ENCODE measurements around the gene CCN6. TPM values are rescaled to one million over a fixed set of nuclear protein-coding genes. Genes with fewer than 3 reads are reported as not detected.

The CCN6 gene
- total and polyA plus RNA-seq, 3 donors from 2014 or later = 0.99 to 6.8 (median 3.5) TPM

DNA sequence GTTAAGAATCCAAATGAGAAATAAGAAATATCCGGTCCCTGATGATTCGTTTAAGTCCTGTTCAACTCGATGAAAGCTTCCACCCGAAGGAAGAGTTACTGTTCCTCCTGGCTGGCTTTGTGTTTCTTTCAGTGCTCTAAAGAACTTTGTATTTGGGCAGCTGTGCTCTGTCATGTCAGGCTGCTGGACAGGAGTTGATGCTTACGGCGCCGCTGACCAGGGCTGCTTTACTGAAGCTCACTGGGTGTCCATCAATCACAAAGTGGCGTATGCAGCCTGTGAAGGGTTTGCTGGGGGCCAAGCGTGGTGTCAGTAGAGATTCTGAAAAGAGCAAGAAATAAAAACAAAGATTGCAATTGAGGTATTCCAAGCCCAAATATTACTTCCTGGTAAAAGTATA lies 55.4 kb downstream of the CCN6 start:
- no peak for TF ChIP-seq POLR2A (IDR thresholded peaks at IDR 0.05)
- TF ChIP-seq, protein P1, sequence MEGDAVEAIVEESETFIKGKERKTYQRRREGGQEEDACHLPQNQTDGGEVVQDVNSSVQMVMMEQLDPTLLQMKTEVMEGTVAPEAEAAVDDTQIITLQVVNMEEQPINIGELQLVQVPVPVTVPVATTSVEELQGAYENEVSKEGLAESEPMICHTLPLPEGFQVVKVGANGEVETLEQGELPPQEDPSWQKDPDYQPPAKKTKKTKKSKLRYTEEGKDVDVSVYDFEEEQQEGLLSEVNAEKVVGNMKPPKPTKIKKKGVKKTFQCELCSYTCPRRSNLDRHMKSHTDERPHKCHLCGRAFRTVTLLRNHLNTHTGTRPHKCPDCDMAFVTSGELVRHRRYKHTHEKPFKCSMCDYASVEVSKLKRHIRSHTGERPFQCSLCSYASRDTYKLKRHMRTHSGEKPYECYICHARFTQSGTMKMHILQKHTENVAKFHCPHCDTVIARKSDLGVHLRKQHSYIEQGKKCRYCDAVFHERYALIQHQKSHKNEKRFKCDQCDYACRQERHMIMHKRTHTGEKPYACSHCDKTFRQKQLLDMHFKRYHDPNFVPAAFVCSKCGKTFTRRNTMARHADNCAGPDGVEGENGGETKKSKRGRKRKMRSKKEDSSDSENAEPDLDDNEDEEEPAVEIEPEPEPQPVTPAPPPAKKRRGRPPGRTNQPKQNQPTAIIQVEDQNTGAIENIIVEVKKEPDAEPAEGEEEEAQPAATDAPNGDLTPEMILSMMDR (IDR thresholded peaks at IDR 0.05) = no peak
- Histone ChIP-seq H3K36me3 (ENCODE audit: low read depth, missing control alignments) (no peaks in the 10 kb centered on the region), H3K4me1 (no peaks in the 10 kb centered on the region), H3K27me3 (no peaks in the 10 kb centered on the region), H3K4me3 (no peak overlapping the region), H3K9me3 (no peaks in the 10 kb centered on the region), H3K27ac (no peak overlapping the region)
- intact Hi-C loops (cut with DNase I; ENCODE audit: low total_unique reads) = no loop called here
- DNase-seq = no peak
- WGBS, 2 donors = 64 to 65% methylated on average over 9 of the region's 9 CpGs

DNA sequence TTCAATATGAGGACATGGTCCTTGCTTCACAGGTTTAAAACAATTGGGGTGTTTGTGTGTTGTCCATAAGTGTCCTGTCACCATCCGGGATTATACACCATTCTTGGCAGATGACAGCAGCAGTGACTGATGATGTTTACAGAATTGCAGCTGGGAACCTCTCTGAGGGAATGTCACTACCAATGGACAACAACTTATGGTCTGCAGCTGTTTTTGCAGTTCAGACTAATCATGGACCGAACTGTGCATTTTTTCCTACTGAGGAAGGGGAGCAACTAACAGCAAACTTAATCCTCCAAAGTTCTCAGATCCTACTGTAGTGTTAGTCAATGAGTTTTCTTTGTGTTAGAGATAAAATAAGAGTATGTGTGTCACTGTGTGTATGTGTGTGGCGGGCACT lies 59.5 kb downstream of the CCN6 start:
- H3K9me3 ChIP-seq = no peaks in the 10 kb centered on the region
- WGBS, 2 donors = 78 to 90% methylated on average over 3 of the region's 3 CpGs
- no peak overlapping the region for H3K27ac ChIP-seq
- no peak for TF ChIP-seq POLR2A (IDR thresholded peaks at IDR 0.05)
- TF ChIP-seq, protein P1 (IDR thresholded peaks at IDR 0.05) = no peak
- no peak overlapping the region for H3K4me3 ChIP-seq
- H3K4me1 ChIP-seq = no peaks in the 10 kb centered on the region
- no peak for DNase-seq
- no peaks in the 10 kb centered on the region for H3K36me3 ChIP-seq (ENCODE audit: low read depth, missing control alignments)
- intact Hi-C loops (cut with DNase I; ENCODE audit: low total_unique reads) = no loop called here
- no peaks in the 10 kb centered on the region for H3K27me3 ChIP-seq

- H3K27me3 ChIP-seq = no peaks in the 10 kb centered on the region
- intact Hi-C loops (cut with DNase I; ENCODE audit: low total_unique reads) = no loop called here
- no peaks in the 10 kb centered on the region for H3K36me3 ChIP-seq (ENCODE audit: low read depth, missing control alignments)
- TF ChIP-seq, protein P1 (IDR thresholded peaks at IDR 0.05) = no peak
- TF ChIP-seq POLR2A (IDR thresholded peaks at IDR 0.05) = no peak
- no peaks in the 10 kb centered on the region for H3K4me1 ChIP-seq
- no peak overlapping the region for H3K27ac ChIP-seq
- no peak overlapping the region for H3K4me3 ChIP-seq
- no peak for DNase-seq
- H3K9me3 ChIP-seq = no peaks in the 10 kb centered on the region
Observed at GRCh38 chr6:112113918-112114317, 60.0 kb downstream of the CCN6 start.

- Histone ChIP-seq H3K27me3 (no peaks in the 10 kb centered on the region), H3K27ac (no peak overlapping the region), H3K4me1 (no peaks in the 10 kb centered on the region), H3K9me3 (no peaks in the 10 kb centered on the region), H3K36me3 (ENCODE audit: low read depth, missing control alignments) (no peaks in the 10 kb centered on the region), H3K4me3 (no peak overlapping the region)
- DNase-seq = no peak
- 94% methylated on average over 3 of the region's 3 CpGs for WGBS, 2 donors
- intact Hi-C loops (cut with DNase I; ENCODE audit: low total_unique reads) = no loop called here
- TF ChIP-seq POLR2A (IDR thresholded peaks at IDR 0.05) = no peak
- TF ChIP-seq, protein P1 (IDR thresholded peaks at IDR 0.05) = no peak
Observed at GRCh38 chr6:112114577-112115223, 60.8 kb downstream of the CCN6 start.

DNA sequence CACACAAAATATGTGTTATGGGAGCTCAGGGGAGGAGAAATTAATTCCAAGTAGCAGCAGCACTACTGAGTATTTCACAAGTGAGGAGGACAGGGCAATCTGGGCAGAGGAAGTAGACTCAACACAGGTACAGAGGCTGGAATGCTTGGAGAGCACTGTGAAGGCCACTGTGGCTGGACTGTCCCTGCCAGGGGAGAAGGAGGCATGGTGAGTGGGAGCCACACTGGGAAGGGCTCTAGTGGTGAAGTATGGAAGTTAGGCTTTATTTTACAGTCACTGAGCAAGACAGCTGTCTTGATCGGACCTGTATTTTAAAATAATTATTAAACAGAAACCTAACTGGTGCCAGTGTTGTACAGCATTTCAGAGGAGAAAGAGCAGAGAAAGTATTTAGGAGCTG lies 62.3 kb downstream of the CCN6 start:
- TF ChIP-seq, protein P1 (IDR thresholded peaks at IDR 0.05) = no peak
- no peak for TF ChIP-seq POLR2A (IDR thresholded peaks at IDR 0.05)
- intact Hi-C loops (cut with DNase I; ENCODE audit: low total_unique reads) = no loop called here
- 86 to 93% methylated on average over 1 of the region's 1 CpG for WGBS, 2 donors

More for the DNA sequence above, 62.3 kb downstream of the CCN6 start:
- no peak overlapping the region for H3K27ac ChIP-seq
- no peaks in the 10 kb centered on the region for H3K27me3 ChIP-seq
- no peaks in the 10 kb centered on the region for H3K36me3 ChIP-seq (ENCODE audit: low read depth, missing control alignments)
- H3K9me3 ChIP-seq = no peaks in the 10 kb centered on the region
- no peak overlapping the region for H3K4me3 ChIP-seq
- H3K4me1 ChIP-seq = no peaks in the 10 kb centered on the region
- DNase-seq = no peak
